Progenitor cell of endocrine pancreas (in vitro differentiated cells): ENCODE results near the gene ITGB8. TPM values are rescaled to one million over a fixed set of nuclear protein-coding genes. Genes with fewer than 3 reads are reported as not detected.

Source experiments
- DNase-seq: peaks from one replicate; pipeline ENCODE4 v3.0.0; 2021; ENCODE audit warnings: low spot score; ENCODE audit not compliant: unreplicated experiment
- H3K27ac Mint-ChIP-seq: 2 replicates; pipeline ENCODE4 v1.8.0; 2021; ENCODE audit warnings: mild to moderate bottlenecking, moderate library complexity, mixed read lengths
- H3K27me3 Mint-ChIP-seq: 2 replicates; pipeline ENCODE4 v1.8.0; 2021; ENCODE audit warnings: mixed read lengths
- H3K36me3 Mint-ChIP-seq: 2 replicates; pipeline ENCODE4 v1.8.0; 2022; ENCODE audit warnings: mixed read lengths; ENCODE audit not compliant: insufficient read depth
- H3K4me1 Mint-ChIP-seq: 2 replicates; pipeline ENCODE4 v1.8.0; 2021; ENCODE audit warnings: low read depth, mixed read lengths
- H3K4me3 Mint-ChIP-seq: 2 replicates; pipeline ENCODE4 v1.8.0; 2021; ENCODE audit warnings: low read depth, mild to moderate bottlenecking, moderate library complexity, mixed read lengths
- H3K9me3 Mint-ChIP-seq: 2 replicates; pipeline ENCODE4 v1.8.0; 2021; ENCODE audit warnings: low read depth, mixed read lengths
- CTCF ChIP-seq: fragments of 200-600 bp; sonication (generic); IDR thresholded peaks from one replicate; pipeline ENCODE4 v1.5.0; 2021; ENCODE audit warnings: antibody characterized with exemption, mild to moderate bottlenecking; ENCODE audit not compliant: unreplicated experiment
- total RNA-seq: library from RNA; stranded (reverse); gene quantifications from 2 replicates; pipeline ENCODE4 v1.2.1, GENCODE V29; 2021

Gene ITGB8
- total RNA-seq, 1 donor from 2014 or later = 37.2 TPM

DNA sequence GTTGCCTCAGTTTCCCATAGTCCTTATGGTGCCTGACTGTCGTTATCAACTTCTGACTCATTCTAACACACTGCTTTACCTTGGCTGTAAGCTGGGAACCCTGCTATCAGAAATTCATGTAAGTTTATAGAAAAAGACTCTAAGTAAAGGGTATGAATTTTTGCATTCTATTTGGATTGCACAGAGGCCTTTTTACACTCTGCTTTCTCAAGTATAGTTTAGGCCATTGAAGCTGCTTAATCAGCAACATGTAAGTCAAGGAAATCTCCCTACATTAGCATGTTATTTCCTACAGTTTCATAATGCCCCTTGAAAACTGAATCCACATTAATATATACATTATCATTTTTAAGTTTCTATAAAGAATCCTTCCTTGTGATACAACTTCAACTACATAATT is 17.1 kb upstream of the ITGB8 start:
- no peak for TF ChIP-seq CTCF
- no peak for DNase-seq
- Mint-ChIP-seq H3K9me3 (no peaks in the 10 kb centered on the region), H3K27me3 (no peaks in the 10 kb centered on the region), H3K27ac (no peak overlapping the region), H3K4me1 (peaks cover 2% of the 10 kb centered on the region), H3K4me3 (no peak overlapping the region), H3K36me3 (no peaks in the 10 kb centered on the region)

DNA sequence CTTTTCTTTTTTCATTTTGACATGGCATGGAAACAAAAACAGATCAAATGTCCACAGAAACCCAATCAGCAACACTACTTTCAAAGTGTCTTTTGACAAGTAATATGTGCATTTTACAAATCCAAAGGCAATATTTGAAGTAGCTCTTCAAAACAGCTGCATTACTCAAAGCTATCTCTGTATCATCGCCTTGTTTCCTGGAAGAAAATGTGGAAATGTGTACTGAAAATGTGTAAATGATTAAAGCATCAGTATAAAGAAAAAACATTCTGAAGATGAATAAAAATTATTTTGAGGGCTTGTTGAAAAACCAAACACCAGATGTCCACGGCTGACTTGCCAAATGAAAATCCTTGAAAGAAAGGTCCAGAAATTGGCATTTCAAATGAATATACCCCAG is 16.5 kb upstream of the ITGB8 start:
- no peak for TF ChIP-seq CTCF
- H3K27me3 Mint-ChIP-seq = no peaks in the 10 kb centered on the region
- H3K9me3 Mint-ChIP-seq = no peaks in the 10 kb centered on the region
- DNase-seq = no peak
- peaks cover 2% of the 10 kb centered on the region for H3K4me1 Mint-ChIP-seq
- H3K4me3 Mint-ChIP-seq = no peak overlapping the region
- H3K27ac Mint-ChIP-seq = no peak overlapping the region
- no peaks in the 10 kb centered on the region for H3K36me3 Mint-ChIP-seq

DNA sequence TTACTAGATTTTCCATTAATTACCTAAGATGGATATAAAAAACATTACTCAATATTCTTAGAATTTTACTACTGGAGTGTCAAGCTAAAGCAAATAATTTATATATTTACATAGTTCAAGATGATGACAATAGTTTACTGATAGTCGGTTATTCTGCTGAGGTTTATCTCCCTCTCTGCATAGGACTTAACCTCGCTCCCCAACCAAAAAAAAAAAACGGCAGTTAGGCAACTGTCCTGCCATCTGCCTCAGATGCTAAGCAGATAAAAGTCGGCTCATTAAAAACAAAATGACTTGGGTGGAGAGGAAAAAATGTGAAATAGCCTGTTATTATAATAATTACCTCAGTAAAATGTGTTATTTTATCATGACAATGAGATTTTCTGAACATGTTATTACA is 14.0 kb upstream of the ITGB8 start:
- Mint-ChIP-seq H3K36me3 (no peaks in the 10 kb centered on the region), H3K27me3 (no peaks in the 10 kb centered on the region), H3K4me1 (peaks cover 2% of the 10 kb centered on the region), H3K9me3 (no peaks in the 10 kb centered on the region), H3K27ac (no peak overlapping the region), H3K4me3 (no peak overlapping the region)
- DNase-seq = no peak
- TF ChIP-seq CTCF = no peak

- no peak for TF ChIP-seq CTCF
- Mint-ChIP-seq H3K9me3 (no peaks in the 10 kb centered on the region), H3K27me3 (no peaks in the 10 kb centered on the region)
Observed at GRCh38 chr7:20317413-20317812, 13.3 kb upstream of the ITGB8 start.

DNA sequence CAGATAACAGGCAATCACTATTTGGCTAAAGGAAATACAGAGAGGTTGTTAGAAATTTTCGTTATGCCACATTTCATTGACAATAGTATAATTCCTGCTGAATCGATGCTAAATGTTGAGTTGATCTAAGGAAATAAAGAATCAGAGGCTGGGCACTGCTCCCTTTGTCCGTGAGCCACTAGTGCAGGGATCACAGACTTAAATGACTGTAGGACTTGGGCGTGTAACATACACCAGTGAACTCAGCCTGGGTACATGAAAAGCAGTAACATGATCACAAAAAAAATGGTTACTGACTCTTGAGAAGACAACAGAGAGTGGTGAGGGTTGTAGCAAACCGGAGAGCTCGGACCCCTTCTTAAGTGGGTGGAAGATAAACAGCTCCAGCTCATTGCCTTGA is 11.8 kb upstream of the ITGB8 start:
- H3K4me1 Mint-ChIP-seq = no peaks in the 10 kb centered on the region

More at GRCh38 chr7:20317413-20317812, 13.3 kb upstream of the ITGB8 start:
- no peaks in the 10 kb centered on the region for H3K36me3 Mint-ChIP-seq
- no peak overlapping the region for H3K4me3 Mint-ChIP-seq
- DNase-seq = no peak
- H3K4me1 Mint-ChIP-seq = peaks cover 2% of the 10 kb centered on the region
- no peak overlapping the region for H3K27ac Mint-ChIP-seq

More for the DNA sequence above, 11.8 kb upstream of the ITGB8 start:
- no peaks in the 10 kb centered on the region for H3K9me3 Mint-ChIP-seq
- H3K27ac Mint-ChIP-seq = no peak overlapping the region
- DNase-seq = no peak
- no peak for TF ChIP-seq CTCF
- H3K36me3 Mint-ChIP-seq = no peaks in the 10 kb centered on the region
- no peaks in the 10 kb centered on the region for H3K27me3 Mint-ChIP-seq
- no peak overlapping the region for H3K4me3 Mint-ChIP-seq
